ENCODE data around the gene DSCAML1.

- TF ChIP-seq POLR2A (IDR thresholded peaks at IDR 0.05; ENCODE audit: low read depth, low read length) (no peak), SPI1 (IDR thresholded peaks at IDR 0.05; ENCODE audit: low read depth, low read length) (no peak)
These were observed 279.9 kb downstream of the DSCAML1 start for GRCh38 chr11:117517097-117517496.

Measured in GM12891 (cell line).